Left lobe of liver (tissue), 2 donors: ENCODE measurements around the gene ZNF346. TPM values are rescaled to one million over a fixed set of nuclear protein-coding genes. Genes with fewer than 3 reads are reported as not detected.
A peak's percentile ranks its signal among the peaks of the same experiment; 100 is the strongest.
"Not testable (repeated sequence)": the region's sequence is repeated elsewhere in the genome, so short reads cannot be mapped to it uniquely, and the experiment has no call there.

Experiments used
- ATAC-seq: fragments of 200-7000 bp; cut with Tn5 transposase; one replicate; pipeline ENCODE4 v1.9.1; 2020; ENCODE audit warnings: mild to moderate bottlenecking, moderate library complexity
- DNase-seq: peaks from one replicate; pipeline ENCODE4 v3.0.0-alpha.2; 2020; ENCODE audit warnings: low spot score
- total RNA-seq: library from RNA; stranded (reverse); gene quantifications from one replicate; pipeline ENCODE4 v1.2.1, GENCODE V29; 2021
- donor health status: DM: no; HTN: no; CAD: no; lungs with moderate emphysema.
- donor health status: DM: no; HTN: yes; CAD: no.

Gene ZNF346
- total RNA-seq, 1 donor from 2014 or later: 5.4 TPM

GRCh38 chr5:177006265-177006972, 16.1 kb upstream of the ZNF346 start, which contains the start of gene UIMC1:
Gene UIMC1, minus strand, starts transcription at chr5:177006779. Its CDS starts 24,164 bp downstream, at chr5:176982615.
- peak; percentile 93 for ATAC-seq
- DNase-seq: peak; percentile 94

GRCh38 chr5:177008716-177009115, 13.8 kb upstream of the ZNF346 start:
- ATAC-seq (no peak), DNase-seq (no peak)

GRCh38 chr5:177010153-177010552, 12.3 kb upstream of the ZNF346 start:
- no peak for DNase-seq

GRCh38 chr5:177015156-177015555, 7.3 kb upstream of the ZNF346 start:
- DNase-seq (no peak), ATAC-seq (no peak)

More at GRCh38 chr5:177010153-177010552, 12.3 kb upstream of the ZNF346 start:
- no peak for ATAC-seq

- DNase-seq (no peak), ATAC-seq (no peak)
These were observed 4.2 kb upstream of the ZNF346 start for GRCh38 chr5:177018341-177018740.

- DNase-seq (no peak), ATAC-seq (no peak)
These were observed 2.5 kb upstream of the ZNF346 start for GRCh38 chr5:177020033-177020432.

GRCh38 chr5:177023303-177023664, 788 bp downstream of the ZNF346 start:
- DNase-seq (no peak), ATAC-seq (peak; percentile 30)

- DNase-seq (no peak), ATAC-seq (no peak)
These were observed 2.1 kb downstream of the ZNF346 start for GRCh38 chr5:177024559-177024958.

- ATAC-seq (no peak), DNase-seq (no peak)
These were observed 2.7 kb downstream of the ZNF346 start for GRCh38 chr5:177025101-177025601.

- ATAC-seq (no peak), DNase-seq (no peak)
These were observed 5.2 kb downstream of the ZNF346 start for GRCh38 chr5:177027665-177028064.

- no peak for DNase-seq
- no peak for ATAC-seq
These were observed 7.0 kb downstream of the ZNF346 start for GRCh38 chr5:177029498-177029897.

GRCh38 chr5:177035976-177036375, 13.5 kb downstream of the ZNF346 start:
- DNase-seq (no peak), ATAC-seq (no peak)

GRCh38 chr5:177036443-177036842, 13.9 kb downstream of the ZNF346 start:
- DNase-seq: no peak
- no peak for ATAC-seq

- no peak for DNase-seq
- no peak for ATAC-seq
These were observed 14.4 kb downstream of the ZNF346 start for GRCh38 chr5:177036921-177037320.

GRCh38 chr5:177040814-177041420, 18.4 kb downstream of the ZNF346 start:
- ATAC-seq (no peak), DNase-seq (no peak)

GRCh38 chr5:177041936-177042335, 19.4 kb downstream of the ZNF346 start:
- ATAC-seq: no peak
- no peak for DNase-seq

GRCh38 chr5:177043114-177043513, 20.6 kb downstream of the ZNF346 start:
- no peak for DNase-seq
- ATAC-seq: no peak

GRCh38 chr5:177043958-177044357, 21.5 kb downstream of the ZNF346 start:
- DNase-seq (no peak), ATAC-seq (peak; percentile 42)

GRCh38 chr5:177044641-177045040, 22.1 kb downstream of the ZNF346 start:
- ATAC-seq: no peak
- no peak for DNase-seq

- DNase-seq: no peak
These were observed 23.1 kb downstream of the ZNF346 start for GRCh38 chr5:177045631-177046030.

GRCh38 chr5:177048531-177048930, 26.0 kb downstream of the ZNF346 start:
- ATAC-seq, DNase-seq: not testable (repeated sequence)

More at GRCh38 chr5:177045631-177046030, 23.1 kb downstream of the ZNF346 start:
- ATAC-seq: no peak

- ATAC-seq (no peak), DNase-seq (no peak)
These were observed 26.8 kb downstream of the ZNF346 start for GRCh38 chr5:177049285-177049684.
